Osteoblast (primary cell): ENCODE results near the gene PLXNA2. TPM values are rescaled to one million over a fixed set of nuclear protein-coding genes. Genes with fewer than 3 reads are reported as not detected.

Experiments used
- DNase-seq: peaks from one replicate; pipeline ENCODE4 v3.0.0; 2011; ENCODE audit warnings: low spot score, mixed read lengths; ENCODE audit not compliant: insufficient read length; ENCODE audit errors: missing footprints
- H2AFZ ChIP-seq: 2 replicates; pipeline ENCODE4 v1.6.0; 2011; ENCODE audit warnings: mild to moderate bottlenecking, low read length
- H3K27ac ChIP-seq: 2 replicates; pipeline ENCODE4 v1.5.1; 2011; ENCODE audit warnings: mild to moderate bottlenecking, low read depth, low read length, moderate library complexity
- H3K27me3 ChIP-seq: 2 replicates; pipeline ENCODE4 v1.6.0; 2012; ENCODE audit warnings: mild to moderate bottlenecking, control low read depth, inconsistent platforms, low read length, moderate library complexity; ENCODE audit not compliant: insufficient read depth
- H3K36me3 ChIP-seq: 2 replicates; pipeline ENCODE4 v1.5.1; 2011; ENCODE audit warnings: mild to moderate bottlenecking, low read length, control low read depth, moderate library complexity; ENCODE audit not compliant: insufficient read depth
- H3K4me1 ChIP-seq: 2 replicates; pipeline ENCODE4 v1.5.1; 2011; ENCODE audit warnings: mild to moderate bottlenecking, low read length, control low read depth, moderate library complexity; ENCODE audit not compliant: insufficient read depth
- H3K4me2 ChIP-seq: 2 replicates; pipeline ENCODE4 v1.6.0; 2011; ENCODE audit warnings: mild to moderate bottlenecking, low read length; ENCODE audit not compliant: insufficient read depth
- H3K4me3 ChIP-seq: fragments of 200-600 bp; sonication (generic); 3 replicates; pipeline ENCODE4 v1.5.1; 2012; ENCODE audit warnings: mild to moderate bottlenecking, low read length, inconsistent platforms; ENCODE audit not compliant: insufficient read depth
- H3K79me2 ChIP-seq: 2 replicates; pipeline ENCODE4 v1.6.0; 2012; ENCODE audit warnings: mild to moderate bottlenecking, low read length, control low read depth, inconsistent platforms; ENCODE audit not compliant: insufficient read depth
- H3K9me3 ChIP-seq: 2 replicates; pipeline ENCODE4 v1.5.1; 2011; ENCODE audit warnings: low read depth, low read length, control low read depth
- H4K20me1 ChIP-seq: 2 replicates; pipeline ENCODE4 v1.6.0; 2012; ENCODE audit warnings: mild to moderate bottlenecking, low read length, control low read depth; ENCODE audit not compliant: insufficient read depth
- total RNA-seq: library from RNA; depleted of rRNA; stranded (reverse); fragments of >200 nt; gene quantifications from 2 replicates; pipeline ENCODE4 v1.2.3, GENCODE V29; 2012
- TF ChIP-seq, protein P1 (sequence below): IDR thresholded peaks from 2 replicates; pipeline ENCODE4 v1.5.1; 2011; ENCODE audit warnings: mild to moderate bottlenecking, low read depth, low read length, moderate library complexity; ENCODE audit errors: extremely low read depth

Gene PLXNA2
- total RNA-seq, 1 donor, result 3.3 TPM

DNA sequence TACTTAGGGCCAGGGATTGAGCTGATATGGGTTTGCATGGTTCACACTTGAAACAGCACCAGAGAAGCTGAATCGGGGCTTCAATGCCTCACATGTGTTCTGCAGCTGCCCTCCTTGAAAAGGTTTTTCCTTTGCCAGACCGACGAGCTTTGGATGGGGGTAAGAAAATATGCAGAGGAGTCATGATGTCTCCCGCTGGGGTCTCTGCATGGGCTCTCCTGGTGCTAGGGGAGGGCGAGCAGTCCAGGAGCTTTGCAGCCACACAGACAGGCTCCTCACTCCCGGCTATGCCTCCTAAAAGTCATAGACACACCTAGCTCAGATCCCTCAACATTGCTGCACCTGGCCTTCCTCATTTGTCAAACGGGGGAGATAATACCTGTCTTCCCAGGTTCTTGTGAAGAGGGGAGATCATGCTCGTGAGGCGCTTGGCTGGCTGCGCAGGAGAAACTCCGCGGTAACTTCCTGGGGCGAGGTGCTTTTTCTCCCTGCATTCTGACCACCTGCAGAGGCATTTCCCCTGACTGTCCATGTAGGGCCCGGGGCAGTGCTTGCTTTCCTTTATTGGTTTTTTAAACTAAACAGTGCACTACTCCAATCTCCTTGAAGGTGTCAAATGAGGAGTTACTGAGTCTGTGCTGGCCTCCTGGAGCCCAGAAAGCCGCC lies 112.4 kb downstream of the PLXNA2 start:
- Histone ChIP-seq H3K4me2 (no peak overlapping the region), H3K27me3 (no peaks in the 10 kb centered on the region), H3K4me1 (no peaks in the 10 kb centered on the region), H3K9me3 (no peaks in the 10 kb centered on the region), H3K27ac (no peak overlapping the region), H3K36me3 (no peaks in the 10 kb centered on the region), H2AFZ (no peak overlapping the region), H3K79me2 (no peaks in the 10 kb centered on the region), H3K4me3 (no peak overlapping the region), H4K20me1 (no peaks in the 10 kb centered on the region)
- no peak for DNase-seq
- TF ChIP-seq, protein P1, sequence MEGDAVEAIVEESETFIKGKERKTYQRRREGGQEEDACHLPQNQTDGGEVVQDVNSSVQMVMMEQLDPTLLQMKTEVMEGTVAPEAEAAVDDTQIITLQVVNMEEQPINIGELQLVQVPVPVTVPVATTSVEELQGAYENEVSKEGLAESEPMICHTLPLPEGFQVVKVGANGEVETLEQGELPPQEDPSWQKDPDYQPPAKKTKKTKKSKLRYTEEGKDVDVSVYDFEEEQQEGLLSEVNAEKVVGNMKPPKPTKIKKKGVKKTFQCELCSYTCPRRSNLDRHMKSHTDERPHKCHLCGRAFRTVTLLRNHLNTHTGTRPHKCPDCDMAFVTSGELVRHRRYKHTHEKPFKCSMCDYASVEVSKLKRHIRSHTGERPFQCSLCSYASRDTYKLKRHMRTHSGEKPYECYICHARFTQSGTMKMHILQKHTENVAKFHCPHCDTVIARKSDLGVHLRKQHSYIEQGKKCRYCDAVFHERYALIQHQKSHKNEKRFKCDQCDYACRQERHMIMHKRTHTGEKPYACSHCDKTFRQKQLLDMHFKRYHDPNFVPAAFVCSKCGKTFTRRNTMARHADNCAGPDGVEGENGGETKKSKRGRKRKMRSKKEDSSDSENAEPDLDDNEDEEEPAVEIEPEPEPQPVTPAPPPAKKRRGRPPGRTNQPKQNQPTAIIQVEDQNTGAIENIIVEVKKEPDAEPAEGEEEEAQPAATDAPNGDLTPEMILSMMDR, result no peak

DNA sequence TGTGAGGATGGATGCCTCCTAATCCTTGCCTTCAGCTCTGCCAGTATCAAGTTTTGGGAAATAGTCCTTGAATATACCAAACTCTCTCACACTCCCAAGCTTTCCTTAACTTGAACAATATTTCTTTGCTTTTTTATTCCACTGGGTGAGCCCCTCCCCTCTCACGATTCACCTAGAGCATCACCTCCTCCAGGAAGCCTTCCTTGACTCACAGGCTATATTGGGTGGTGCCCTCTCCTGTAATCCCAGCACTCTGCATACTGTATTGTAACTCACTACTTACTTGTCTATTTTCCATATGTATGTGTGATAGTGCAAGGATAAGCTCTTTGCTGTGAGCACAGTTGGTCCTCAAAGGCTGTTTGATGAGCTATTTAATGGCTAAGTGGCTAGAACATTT lies 114.7 kb downstream of the PLXNA2 start:
- Histone ChIP-seq H3K27me3 (no peaks in the 10 kb centered on the region), H3K9me3 (no peaks in the 10 kb centered on the region), H3K4me3 (no peak overlapping the region), H4K20me1 (no peaks in the 10 kb centered on the region), H3K36me3 (no peaks in the 10 kb centered on the region), H3K4me2 (no peak overlapping the region), H3K4me1 (no peaks in the 10 kb centered on the region), H3K79me2 (no peaks in the 10 kb centered on the region), H3K27ac (no peak overlapping the region), H2AFZ (no peak overlapping the region)
- TF ChIP-seq, protein P1, result no peak
- DNase-seq, result no peak

DNA sequence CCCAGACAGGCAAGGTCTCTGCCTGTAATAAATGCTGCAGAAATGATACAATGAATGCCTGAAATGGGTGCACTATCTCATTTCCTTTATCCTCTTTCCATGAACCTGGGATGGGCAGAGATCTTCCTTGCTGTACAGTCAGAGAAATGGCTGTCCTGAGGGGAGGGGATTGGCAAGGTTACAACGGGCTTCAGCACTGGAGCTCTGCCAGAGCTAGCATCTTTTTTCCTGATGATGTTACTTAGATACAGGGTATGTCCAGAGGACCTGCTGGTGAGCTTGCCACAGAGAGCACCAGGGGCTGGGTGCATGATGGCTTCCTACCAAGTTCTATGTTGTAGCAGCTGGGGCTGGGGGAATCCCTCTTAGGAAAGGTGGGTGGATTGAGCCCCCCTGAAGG lies 115.1 kb downstream of the PLXNA2 start:
- Histone ChIP-seq H3K27me3 (no peaks in the 10 kb centered on the region), H3K27ac (no peak overlapping the region), H3K4me1 (no peaks in the 10 kb centered on the region), H4K20me1 (no peaks in the 10 kb centered on the region), H3K79me2 (no peaks in the 10 kb centered on the region), H3K36me3 (no peaks in the 10 kb centered on the region), H2AFZ (no peak overlapping the region), H3K9me3 (no peaks in the 10 kb centered on the region), H3K4me2 (no peak overlapping the region), H3K4me3 (no peak overlapping the region)
- TF ChIP-seq, protein P1, result no peak
- no peak for DNase-seq

DNA sequence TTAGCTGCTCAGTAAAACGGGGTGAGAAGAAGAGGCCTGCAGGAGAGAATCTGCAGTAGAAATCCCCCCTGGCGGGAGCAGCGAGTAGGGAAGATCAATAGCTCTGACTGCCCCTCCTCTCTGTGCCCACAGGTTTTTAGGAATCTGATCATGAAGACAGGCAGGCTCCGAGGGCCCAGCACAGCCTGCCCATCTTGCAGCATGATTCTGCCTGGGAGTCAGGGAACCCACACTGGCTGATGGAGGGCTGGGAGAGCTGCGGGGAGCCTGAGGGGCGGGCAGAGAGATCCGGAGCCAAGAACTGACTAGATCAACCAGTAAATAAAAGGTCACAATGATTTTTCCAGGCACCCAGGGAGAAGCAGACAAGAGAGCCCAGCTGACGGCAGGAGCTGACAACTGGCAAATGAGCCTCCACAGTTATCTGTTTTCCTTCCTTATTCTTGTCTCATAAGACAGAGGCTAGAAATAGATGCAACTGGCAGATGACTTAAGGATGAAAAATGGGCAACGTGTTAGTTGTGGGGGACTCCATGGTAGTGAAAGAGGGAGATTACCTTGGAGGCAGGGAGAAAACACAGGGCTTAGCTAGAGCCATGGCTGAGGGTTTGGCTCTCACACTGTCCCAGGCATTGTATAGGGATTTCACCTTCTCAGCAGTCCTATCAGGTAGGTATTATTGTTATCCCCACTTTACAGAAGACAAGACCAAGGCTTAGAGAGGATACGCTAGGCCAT lies 116.2 kb downstream of the PLXNA2 start:
- H3K4me3 ChIP-seq, result no peak overlapping the region
- H3K9me3 ChIP-seq, result no peaks in the 10 kb centered on the region
- H3K36me3 ChIP-seq, result no peaks in the 10 kb centered on the region
- H3K79me2 ChIP-seq, result no peaks in the 10 kb centered on the region
- H4K20me1 ChIP-seq, result no peaks in the 10 kb centered on the region
- DNase-seq, result no peak
- no peak overlapping the region for H3K27ac ChIP-seq
- TF ChIP-seq, protein P1, result no peak
- no peak overlapping the region for H2AFZ ChIP-seq
- no peaks in the 10 kb centered on the region for H3K4me1 ChIP-seq
- H3K27me3 ChIP-seq, result no peaks in the 10 kb centered on the region
- H3K4me2 ChIP-seq, result no peak overlapping the region
